PC-3 (cell line): ENCODE measurements around the gene CNGA1. TPM values are rescaled to one million over a fixed set of nuclear protein-coding genes. Genes with fewer than 3 reads are reported as not detected.
A peak's percentile ranks its signal among the peaks of the same experiment; 100 is the strongest.
"Not testable (repeated sequence)": the region's sequence is repeated elsewhere in the genome, so short reads cannot be mapped to it uniquely, and the experiment has no call there.

Source experiments
- ATAC-seq: fragments of 200-7000 bp; cut with Tn5 transposase; 2 replicates; pipeline ENCODE4 v1.9.1; 2020; ENCODE audit warnings: mild to moderate bottlenecking, moderate library complexity
- BruUV-seq: library from RNA; stranded (reverse); fragments of 400-500 nt; replicated peaks from 2 replicates; lab custom pipeline; 2021; lab: Mats Ljungman, UMichigan
- CTCF ChIA-PET: fragments of 300-600 bp; sonication (Branson Sonifier 250); formaldehyde crosslinking; loops from one replicate; lab custom pipeline; 2022; ENCODE audit warnings: antibody characterized with exemption; lab: Charles Lee
- POLR2A ChIA-PET: fragments of 300-600 bp; sonication (Branson Sonifier 250); formaldehyde crosslinking; loops from one replicate; lab custom pipeline; 2022; ENCODE audit warnings: antibody characterized with exemption; ENCODE audit not compliant: unreplicated experiment; lab: Charles Lee
- DNase-seq: peaks from one replicate; pipeline ENCODE4 v3.0.0-alpha.2; 2015
- H2AFZ ChIP-seq: fragments of 300-600 bp; sonication (generic); 2 replicates; pipeline ENCODE4 v1.6.0; 2016; ENCODE audit warnings: antibody characterized with exemption, low read length
- H3F3A ChIP-seq: fragments of 300-600 bp; sonication (generic); one replicate; pipeline ENCODE4 v1.6.0; 2017; ENCODE audit warnings: antibody characterized with exemption, low read length, control low read depth, mild to moderate bottlenecking; ENCODE audit not compliant: unreplicated experiment
- H3K27ac ChIP-seq: fragments of 300-600 bp; sonication (generic); 2 replicates; pipeline ENCODE4 v1.5.1; 2016; ENCODE audit warnings: mild to moderate bottlenecking, low read length
- H3K27me3 ChIP-seq: fragments of 300-600 bp; sonication (generic); 2 replicates; pipeline ENCODE4 v1.6.1; 2016; ENCODE audit warnings: low read length, mixed read lengths
- H3K36me3 ChIP-seq: fragments of 300-600 bp; sonication (generic); 2 replicates; pipeline ENCODE4 v1.6.1; 2016; ENCODE audit warnings: low read depth, mixed run types, low read length, mixed read lengths
- H3K4me1 ChIP-seq: fragments of 300-600 bp; sonication (generic); 2 replicates; pipeline ENCODE4 v1.5.1; 2016; ENCODE audit warnings: low read length; ENCODE audit not compliant: insufficient read depth
- H3K4me2 ChIP-seq: fragments of 300-600 bp; sonication (generic); 2 replicates; pipeline ENCODE4 v1.6.0; 2016; ENCODE audit warnings: low read length
- H3K4me3 ChIP-seq: fragments of 300-600 bp; sonication (generic); 2 replicates; pipeline ENCODE4 v1.5.1; 2016; ENCODE audit warnings: mild to moderate bottlenecking, low read length, mixed read lengths
- H3K79me2 ChIP-seq: fragments of 300-600 bp; sonication (generic); 2 replicates; pipeline ENCODE4 v1.6.1; 2017; ENCODE audit warnings: low read length, mixed read lengths
- H3K9ac ChIP-seq: fragments of 300-600 bp; sonication (generic); 2 replicates; pipeline ENCODE4 v1.6.0; 2016; ENCODE audit warnings: mild to moderate bottlenecking, low read length
- H3K9me2 ChIP-seq: fragments of 300-600 bp; sonication (generic); replicated peaks from 2 replicates; pipeline ENCODE4 v1.6.1; 2016; ENCODE audit warnings: mixed run types, low read length, mixed read lengths
- H3K9me3 ChIP-seq: fragments of 300-600 bp; sonication (generic); 2 replicates; pipeline ENCODE4 v1.6.1; 2016; ENCODE audit warnings: low read length, mixed read lengths
- H4K20me1 ChIP-seq: fragments of 300-600 bp; sonication (generic); 2 replicates; pipeline ENCODE4 v1.6.1; 2016; ENCODE audit warnings: low read length, mixed read lengths
- EZH2 ChIP-seq: fragments of 300-600 bp; sonication (generic); IDR thresholded peaks from one replicate; pipeline ENCODE4 v1.6.1; 2017; ENCODE audit warnings: antibody characterized with exemption, mild to moderate bottlenecking, low read length; ENCODE audit not compliant: unreplicated experiment
- EZH2phosphoT487 ChIP-seq: fragments of 300-600 bp; sonication (generic); IDR thresholded peaks from 2 replicates; pipeline ENCODE4 v1.6.1; 2018; ENCODE audit warnings: mild to moderate bottlenecking, antibody characterized with exemption, low read length, borderline replicate concordance
- intact Hi-C: fragments of 100-400 bp; cut with micrococcal nuclease; formaldehyde crosslinking; loops from 2 replicates; pipeline ENCODE4 v1.9.0; 2023
- total RNA-seq: library from RNA; depleted of rRNA; stranded (reverse); fragments of >200 nt; gene quantifications from 2 replicates; pipeline ENCODE4 v1.2.3, GENCODE V29; 2014
- TF ChIP-seq, protein P1 (sequence below): fragments of 300-600 bp; sonication (generic); conservative IDR thresholded peaks from 2 replicates; pipeline ENCODE4 v1.5.1; 2017; ENCODE audit warnings: antibody characterized with exemption, low read depth, mild to moderate bottlenecking, low read length

The CNGA1 gene
- total RNA-seq, 1 experiment from 2014 or later, result 1.1 TPM

DNA sequence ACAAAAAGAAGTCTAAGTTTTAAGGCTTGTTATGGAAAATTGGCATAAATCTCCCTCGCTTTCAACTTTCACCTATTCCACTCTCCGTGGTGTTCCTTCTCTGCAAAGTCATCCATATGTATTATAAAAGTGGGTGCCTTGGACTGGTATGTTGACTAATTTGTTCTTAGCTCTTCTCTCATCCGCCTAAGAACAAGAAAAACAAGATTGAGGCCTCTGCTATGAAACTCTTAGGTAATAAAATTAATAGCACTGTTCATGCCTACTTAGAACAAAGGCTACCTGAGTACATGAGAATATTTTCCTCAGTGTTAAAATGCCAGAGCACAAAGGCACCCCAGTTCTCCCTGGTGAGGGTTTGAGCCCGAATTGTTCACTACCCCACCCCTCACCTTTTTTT lies 1.3 kb downstream of the CNGA1 start:
- peak overlapping the region; percentile 91 for H3K4me2 ChIP-seq
- no peaks in the 10 kb centered on the region for H3K9me3 ChIP-seq
- DNase-seq (peak; percentile 64), ATAC-seq (no peak)
- H3K9ac ChIP-seq, result peak overlapping the region; percentile 96
- ChIA-PET POLR2A (interaction anchor here (0.5 kb wide), 1 partner anchor 29 kb away, joined by 11 read pairs; no protein-coding TSS in a partner anchor), CTCF (interaction anchor here (0.8 kb wide), 1 partner anchor 17 kb away, joined by 3 read pairs; no protein-coding TSS in a partner anchor)
- peak overlapping the region; percentile 83 for H3K4me3 ChIP-seq
- H3K79me2 ChIP-seq, result peaks cover 26% of the 10 kb centered on the region
- H3K9me2 ChIP-seq, result no peaks in the 10 kb centered on the region
- H3K36me3 ChIP-seq, result no peaks in the 10 kb centered on the region
- H3K27me3 ChIP-seq, result no peaks in the 10 kb centered on the region
- BruUV-seq, result no TSS peak
- H3F3A ChIP-seq, result no peaks in the 10 kb centered on the region
- peak overlapping the region; percentile 96 for H3K27ac ChIP-seq
- peaks cover 19% of the 10 kb centered on the region for H3K4me1 ChIP-seq
- H4K20me1 ChIP-seq, result no peaks in the 10 kb centered on the region
- TF ChIP-seq EZH2phosphoT487 (no peak), EZH2 (no peak)
- TF ChIP-seq, protein P1, sequence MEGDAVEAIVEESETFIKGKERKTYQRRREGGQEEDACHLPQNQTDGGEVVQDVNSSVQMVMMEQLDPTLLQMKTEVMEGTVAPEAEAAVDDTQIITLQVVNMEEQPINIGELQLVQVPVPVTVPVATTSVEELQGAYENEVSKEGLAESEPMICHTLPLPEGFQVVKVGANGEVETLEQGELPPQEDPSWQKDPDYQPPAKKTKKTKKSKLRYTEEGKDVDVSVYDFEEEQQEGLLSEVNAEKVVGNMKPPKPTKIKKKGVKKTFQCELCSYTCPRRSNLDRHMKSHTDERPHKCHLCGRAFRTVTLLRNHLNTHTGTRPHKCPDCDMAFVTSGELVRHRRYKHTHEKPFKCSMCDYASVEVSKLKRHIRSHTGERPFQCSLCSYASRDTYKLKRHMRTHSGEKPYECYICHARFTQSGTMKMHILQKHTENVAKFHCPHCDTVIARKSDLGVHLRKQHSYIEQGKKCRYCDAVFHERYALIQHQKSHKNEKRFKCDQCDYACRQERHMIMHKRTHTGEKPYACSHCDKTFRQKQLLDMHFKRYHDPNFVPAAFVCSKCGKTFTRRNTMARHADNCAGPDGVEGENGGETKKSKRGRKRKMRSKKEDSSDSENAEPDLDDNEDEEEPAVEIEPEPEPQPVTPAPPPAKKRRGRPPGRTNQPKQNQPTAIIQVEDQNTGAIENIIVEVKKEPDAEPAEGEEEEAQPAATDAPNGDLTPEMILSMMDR, result no peak
- intact Hi-C loops, result loop anchor here (5.0 kb wide), 1 partner anchor 88 kb away; no protein-coding TSS in a partner anchor
- H2AFZ ChIP-seq, result no peak overlapping the region

DNA sequence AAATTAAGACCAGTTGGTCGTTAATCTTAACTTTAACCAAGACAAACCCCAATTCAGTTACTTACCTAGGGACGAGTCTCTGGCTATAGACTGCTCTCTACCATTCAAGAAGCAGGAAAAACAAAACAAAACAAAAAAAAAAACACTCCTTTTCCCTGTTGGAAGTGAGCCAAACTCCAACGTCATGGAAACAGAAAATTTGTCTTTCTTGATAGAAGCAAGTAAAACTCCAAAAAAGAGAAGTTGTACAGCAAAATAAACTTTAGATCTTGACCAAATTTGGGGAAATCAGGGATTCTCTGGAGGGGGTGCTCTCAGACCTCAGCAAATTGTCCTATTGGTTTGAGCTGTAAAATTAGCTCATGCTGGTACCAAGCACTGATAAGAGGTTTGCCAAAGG lies 3.7 kb downstream of the CNGA1 start:
- no peaks in the 10 kb centered on the region for H4K20me1 ChIP-seq
- no peak overlapping the region for H3K27ac ChIP-seq
- peaks cover 4% of the 10 kb centered on the region; the same call in 1 of the 2 replicates for H3K36me3 ChIP-seq
- H3K79me2 ChIP-seq, result peaks cover 8% of the 10 kb centered on the region
- TF ChIP-seq EZH2 (no peak), EZH2phosphoT487 (no peak)
- TF ChIP-seq, protein P1, result no peak
- DNase-seq (no peak), ATAC-seq (no peak)
- no peak overlapping the region for H3K9ac ChIP-seq
- H3F3A ChIP-seq, result no peaks in the 10 kb centered on the region
- H3K4me2 ChIP-seq, result no peak overlapping the region
- no peaks in the 10 kb centered on the region for H3K9me3 ChIP-seq
- POLR2A ChIA-PET, result no interaction called here
- peaks cover 12% of the 10 kb centered on the region for H3K4me1 ChIP-seq
- no peaks in the 10 kb centered on the region for H3K27me3 ChIP-seq
- BruUV-seq, result no TSS peak
- H3K4me3 ChIP-seq, result no peak overlapping the region
- CTCF ChIA-PET, result no interaction called here
- H2AFZ ChIP-seq, result no peak overlapping the region
- intact Hi-C loops, result no loop called here
- H3K9me2 ChIP-seq, result no peaks in the 10 kb centered on the region

DNA sequence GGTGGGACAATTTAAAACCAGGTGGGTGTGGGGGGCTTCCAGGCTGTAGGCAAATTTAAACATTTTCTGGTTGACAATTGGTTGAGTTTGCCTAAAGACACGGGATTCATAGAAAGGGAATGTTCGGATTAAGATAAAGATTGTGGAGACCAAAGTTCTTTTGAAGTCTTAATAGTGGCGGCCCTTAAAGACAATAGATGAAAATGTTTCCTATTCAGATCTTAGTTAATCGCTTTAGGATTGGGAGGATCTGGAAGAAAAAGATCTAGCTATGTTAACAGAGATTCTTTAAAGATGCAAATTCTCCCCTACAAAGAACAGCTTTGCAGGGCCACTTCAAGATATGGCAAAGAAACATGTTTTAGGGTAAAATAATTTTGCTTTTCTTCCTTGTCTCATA lies 4.8 kb downstream of the CNGA1 start:
- Histone ChIP-seq H3K27ac (no peak overlapping the region), H2AFZ (no peak overlapping the region), H3K36me3 (peaks cover 11% of the 10 kb centered on the region; the same call in 1 of the 2 replicates), H3K79me2 (0 out of 2 replicates have a peak, but pooled peaks cover 4% of the 10 kb centered on the region), H3K4me2 (no peak overlapping the region), H3K9me2 (no peaks in the 10 kb centered on the region), H3K27me3 (no peaks in the 10 kb centered on the region), H3K4me3 (no peak overlapping the region), H3F3A (no peaks in the 10 kb centered on the region), H3K4me1 (peaks cover 11% of the 10 kb centered on the region), H3K9ac (no peak overlapping the region), H3K9me3 (0 out of 2 replicates have a peak, but pooled peaks cover 4% of the 10 kb centered on the region), H4K20me1 (no peaks in the 10 kb centered on the region)
- DNase-seq (no peak), ATAC-seq (no peak)
- ChIA-PET CTCF (no interaction called here), POLR2A (no interaction called here)
- intact Hi-C loops, result no loop called here
- BruUV-seq, result no TSS peak
- TF ChIP-seq EZH2phosphoT487 (no peak), EZH2 (no peak)
- TF ChIP-seq, protein P1, result no peak

DNA sequence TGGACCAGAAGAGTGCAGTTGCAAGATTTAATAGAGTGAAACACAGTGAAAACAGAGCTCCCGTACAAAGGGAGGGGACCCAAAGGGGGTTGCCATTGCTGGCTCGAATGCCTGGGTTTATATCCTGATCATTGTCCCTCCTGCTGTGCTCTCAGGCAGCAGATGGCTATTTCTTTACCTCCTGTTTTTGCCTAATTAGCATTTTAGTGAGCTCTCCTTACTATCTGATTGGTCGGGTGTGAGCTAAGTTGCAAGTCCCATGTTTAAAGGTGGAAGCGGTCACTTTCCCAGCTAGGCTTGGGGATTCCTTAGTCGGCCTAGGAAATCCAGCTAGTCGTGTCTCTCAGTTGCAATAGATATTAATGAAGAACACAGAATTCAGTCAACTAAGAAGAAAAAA lies 5.6 kb downstream of the CNGA1 start:
- H3K27me3 ChIP-seq, BruUV-seq, DNase-seq, intact Hi-C loops, H3K79me2 ChIP-seq, ATAC-seq, H3K4me1 ChIP-seq, H3K27ac ChIP-seq, H3K9me2 ChIP-seq, H3K9me3 ChIP-seq, H3K4me3 ChIP-seq, H2AFZ ChIP-seq, H4K20me1 ChIP-seq, POLR2A ChIA-PET, H3F3A ChIP-seq, H3K4me2 ChIP-seq, CTCF ChIA-PET, H3K9ac ChIP-seq: not testable (repeated sequence)
- H3K36me3 ChIP-seq, result peaks cover 12% of the 10 kb centered on the region; the same call in 1 of the 2 replicates
